GM18951 (cell line): ENCODE data around the gene SEPSECS.

Experiments
- POLR2A ChIP-seq: IDR thresholded peaks from 4 replicates; pipeline ENCODE4 v1.6.1; 2011; ENCODE audit warnings: mild to moderate bottlenecking; ENCODE audit not compliant: insufficient read length, insufficient read depth; ENCODE audit errors: extremely low read depth
- in situ Hi-C: fragments of 300-500 bp; cut with MboI; formaldehyde crosslinking; loops from one replicate; pipeline ENCODE4 v1.12.0; 2022; ENCODE audit warnings: low sequenced_read_pairs, mixed read lengths, inconsistent platforms; ENCODE audit not compliant: unreplicated experiment

Gene SEPSECS

GRCh38 chr4:25171201-25171865 lies 11.1 kb upstream of the SEPSECS start:
- no peak for TF ChIP-seq POLR2A
- in situ Hi-C loops = loop anchor here (10.0 kb wide), 1 partner anchor 193 kb away; no protein-coding TSS in a partner anchor

GRCh38 chr4:25169446-25169845 lies 9.2 kb upstream of the SEPSECS start:
- no peak for TF ChIP-seq POLR2A
- in situ Hi-C loops = no loop called here

- in situ Hi-C loops = no loop called here
- no peak for TF ChIP-seq POLR2A
Observed at GRCh38 chr4:25165916-25166315, 5.7 kb upstream of the SEPSECS start.

GRCh38 chr4:25163196-25163595 lies 2.9 kb upstream of the SEPSECS start:
- in situ Hi-C loops = no loop called here
- TF ChIP-seq POLR2A = no peak

- no peak for TF ChIP-seq POLR2A
- in situ Hi-C loops = no loop called here
Observed at GRCh38 chr4:25162566-25162965, 2.3 kb upstream of the SEPSECS start.

- no peak for TF ChIP-seq POLR2A
- in situ Hi-C loops = no loop called here
Observed at GRCh38 chr4:25161593-25161950, 1.3 kb upstream of the SEPSECS start.

- in situ Hi-C loops = no loop called here
- peak; percentile 71 for TF ChIP-seq POLR2A
Observed at GRCh38 chr4:25160714-25161592, 704 bp upstream of the SEPSECS start.

GRCh38 chr4:25158817-25159216 lies 1.4 kb downstream of the SEPSECS start:
- no peak for TF ChIP-seq POLR2A
- in situ Hi-C loops = no loop called here

- no peak for TF ChIP-seq POLR2A
- in situ Hi-C loops = no loop called here
Observed at GRCh38 chr4:25157081-25157480, 3.2 kb downstream of the SEPSECS start.

GRCh38 chr4:25155947-25156346 lies 4.3 kb downstream of the SEPSECS start:
- no peak for TF ChIP-seq POLR2A
- in situ Hi-C loops = no loop called here

GRCh38 chr4:25154594-25155265 lies 5.5 kb downstream of the SEPSECS start:
- in situ Hi-C loops = no loop called here
- TF ChIP-seq POLR2A = no peak

GRCh38 chr4:25146076-25146475 lies 14.2 kb downstream of the SEPSECS start:
- no peak for TF ChIP-seq POLR2A
- in situ Hi-C loops = loop anchor here (10.0 kb wide), 1 partner anchor 161 kb away; no protein-coding TSS in a partner anchor

GRCh38 chr4:25144870-25145481 lies 15.3 kb downstream of the SEPSECS start:
- in situ Hi-C loops = loop anchor here (10.0 kb wide), 1 partner anchor 160 kb away; no protein-coding TSS in a partner anchor

More at GRCh38 chr4:25144870-25145481, 15.3 kb downstream of the SEPSECS start:
- TF ChIP-seq POLR2A = no peak
